SK-N-MC (cell line): Measurements from ENCODE around the gene F2RL2.

Experiments used
- EZH2 ChIP-seq: fragments of 200-600 bp; sonication (generic); IDR thresholded peaks from one replicate; pipeline ENCODE4 v1.6.1; 2017; ENCODE audit warnings: antibody characterized with exemption
- POLR2AphosphoS5 ChIP-seq: IDR thresholded peaks from 2 replicates; pipeline ENCODE4 v1.6.1; 2012; ENCODE audit warnings: mild to moderate bottlenecking, low read depth, low read length, borderline replicate concordance

DNA sequence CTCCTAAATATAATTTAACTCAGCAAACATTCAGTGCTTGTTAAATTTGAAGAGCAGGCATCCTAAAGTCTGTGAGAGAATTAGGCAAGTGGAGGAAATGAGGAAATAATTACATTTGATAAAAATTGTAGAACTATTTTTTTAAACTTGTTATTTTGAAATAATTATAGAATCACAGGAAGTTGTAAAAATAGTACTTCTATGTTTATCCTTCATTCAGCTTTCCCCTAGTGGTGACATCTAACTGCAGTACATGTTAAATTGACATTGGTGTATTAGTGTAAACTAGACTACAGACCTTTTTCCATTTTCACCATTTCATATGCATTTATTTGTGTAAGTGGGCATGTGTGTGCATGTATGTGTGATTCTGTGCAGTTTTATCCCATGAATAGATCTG, 51.6 kb downstream of the F2RL2 start:
- TF ChIP-seq EZH2 (no peak), POLR2AphosphoS5 (no peak)
